Prostate gland (tissue), 2 donors: ENCODE results near the gene DIPK1B.

ENCODE experiments used
- POLR2A ChIP-seq: fragments of 450-650 bp; IDR thresholded peaks from one replicate; pipeline ENCODE4 v1.6.1; 2016; ENCODE audit warnings: antibody characterized with exemption, mild to moderate bottlenecking
- POLR2AphosphoS5 ChIP-seq: sonication (generic); formaldehyde crosslinking; IDR thresholded peaks from one replicate; pipeline ENCODE4 v1.6.1; 2017; ENCODE audit warnings: antibody characterized with exemption
- TF ChIP-seq, protein P1 (sequence below), 4 experiments: fragments of 200-600 bp in 2 of 4; fragments of 450-650 bp in 2 of 4; sonication (generic) in 2 of 4; IDR thresholded peaks; 1 replicate in 3 of 4; 2 replicates in 1 of 4; pipeline ENCODE4 v1.5.1; 2016 to 2019; ENCODE audit warnings: antibody characterized with exemption in 4 of 4, mild to moderate bottlenecking in 2 of 4, moderate library complexity in 2 of 4

- TF ChIP-seq, protein P1, sequence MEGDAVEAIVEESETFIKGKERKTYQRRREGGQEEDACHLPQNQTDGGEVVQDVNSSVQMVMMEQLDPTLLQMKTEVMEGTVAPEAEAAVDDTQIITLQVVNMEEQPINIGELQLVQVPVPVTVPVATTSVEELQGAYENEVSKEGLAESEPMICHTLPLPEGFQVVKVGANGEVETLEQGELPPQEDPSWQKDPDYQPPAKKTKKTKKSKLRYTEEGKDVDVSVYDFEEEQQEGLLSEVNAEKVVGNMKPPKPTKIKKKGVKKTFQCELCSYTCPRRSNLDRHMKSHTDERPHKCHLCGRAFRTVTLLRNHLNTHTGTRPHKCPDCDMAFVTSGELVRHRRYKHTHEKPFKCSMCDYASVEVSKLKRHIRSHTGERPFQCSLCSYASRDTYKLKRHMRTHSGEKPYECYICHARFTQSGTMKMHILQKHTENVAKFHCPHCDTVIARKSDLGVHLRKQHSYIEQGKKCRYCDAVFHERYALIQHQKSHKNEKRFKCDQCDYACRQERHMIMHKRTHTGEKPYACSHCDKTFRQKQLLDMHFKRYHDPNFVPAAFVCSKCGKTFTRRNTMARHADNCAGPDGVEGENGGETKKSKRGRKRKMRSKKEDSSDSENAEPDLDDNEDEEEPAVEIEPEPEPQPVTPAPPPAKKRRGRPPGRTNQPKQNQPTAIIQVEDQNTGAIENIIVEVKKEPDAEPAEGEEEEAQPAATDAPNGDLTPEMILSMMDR (IDR thresholded peaks at IDR 0.05): peak in 3 of 4 experiments; percentile 48 to 73 (median 50)
- TF ChIP-seq POLR2A (no peak), POLR2AphosphoS5 (no peak)
Observed at GRCh38 chr9:136671646-136672430, 40.5 kb upstream of the DIPK1B start.
